CD14-positive monocyte (primary cell): Measurements from ENCODE around the gene TMEM135. TPM values are rescaled to one million over a fixed set of nuclear protein-coding genes. Genes with fewer than 3 reads are reported as not detected.

Experiments used
- DNase-seq, 3 donors: peaks; one replicate each; pipeline ENCODE4 v3.0.0-alpha.2; 2011 to 2022
- H2AFZ ChIP-seq: 2 replicates; pipeline ENCODE4 v1.6.0; 2012; ENCODE audit warnings: mild to moderate bottlenecking, low read depth, low read length, inconsistent platforms; ENCODE audit not compliant: insufficient read depth, poor library complexity, severe bottlenecking
- H3K27ac ChIP-seq, 2 donors: 1 replicate in 1 of 2; 2 replicates in 1 of 2; pipeline ENCODE4 v1.5.1; 2012 to 2013; ENCODE audit warnings: low read length in 2 of 2, control low read depth in 1 of 2, inconsistent platforms in 1 of 2, low read depth in 1 of 2, mild to moderate bottlenecking in 1 of 2
- H3K27me3 ChIP-seq, 2 donors: one replicate each; pipeline versions ENCODE4 v1.6.0 to v1.6.1; 2011 to 2013; ENCODE audit warnings: low read length in 2 of 2; ENCODE audit not compliant: control insufficient read depth in 2 of 2, insufficient read depth in 2 of 2
- H3K36me3 ChIP-seq, 2 donors: replicated peaks in 1 of 2; 1 replicate in 1 of 2; 2 replicates in 1 of 2; pipeline versions ENCODE4 v1.5.1 to v1.6.1; 2012 to 2013; ENCODE audit warnings: low read length in 2 of 2, control low read depth in 1 of 2, inconsistent platforms in 1 of 2, mild to moderate bottlenecking in 1 of 2; ENCODE audit not compliant: insufficient read depth in 2 of 2, control insufficient read depth in 1 of 2
- H3K4me1 ChIP-seq, 2 donors: 1 replicate in 1 of 2; 2 replicates in 1 of 2; pipeline versions ENCODE4 v1.5.1 to v1.6.1; 2012 to 2013; ENCODE audit warnings: low read length in 2 of 2, control low read depth in 1 of 2, inconsistent platforms in 1 of 2, mild to moderate bottlenecking in 1 of 2, moderate library complexity in 1 of 2; ENCODE audit not compliant: insufficient read depth in 2 of 2, control insufficient read depth in 1 of 2
- H3K4me2 ChIP-seq: replicated peaks from 2 replicates; pipeline ENCODE3; 2012; ENCODE audit warnings: low read length, moderate library complexity, mild to moderate bottlenecking; ENCODE audit not compliant: poor library complexity, severe bottlenecking; ENCODE audit errors: extremely low read depth
- H3K4me3 ChIP-seq, 3 experiments: fragments of 200-600 bp in 1 of 3; sonication (generic) in 1 of 3; replicated peaks in 1 of 3; 1 replicate in 2 of 3; 2 replicates in 1 of 3; pipeline ENCODE4 v1.5.1; 2011 to 2013; ENCODE audit warnings: low read length in 3 of 3, mild to moderate bottlenecking in 3 of 3, control low read depth in 2 of 3, low read depth in 2 of 3, inconsistent platforms in 1 of 3, moderate library complexity in 1 of 3
- H3K79me2 ChIP-seq: 2 replicates; pipeline ENCODE4 v1.6.0; 2012; ENCODE audit warnings: mild to moderate bottlenecking, control low read depth, inconsistent platforms, low read length, moderate library complexity; ENCODE audit not compliant: insufficient read depth
- H3K9ac ChIP-seq: 2 replicates; pipeline ENCODE4 v1.6.0; 2017; ENCODE audit warnings: low read length, mild to moderate bottlenecking; ENCODE audit not compliant: insufficient read depth, poor library complexity, severe bottlenecking
- H3K9me3 ChIP-seq, 2 donors: replicated peaks in 1 of 2; 1 replicate in 1 of 2; 2 replicates in 1 of 2; pipeline versions ENCODE4 v1.5.1 to v1.6.1; 2012 to 2013; ENCODE audit warnings: low read length in 2 of 2, control low read depth in 1 of 2; ENCODE audit not compliant: control insufficient read depth in 1 of 2, insufficient read depth in 1 of 2
- H4K20me1 ChIP-seq: 2 replicates; pipeline ENCODE4 v1.6.0; 2012; ENCODE audit warnings: mild to moderate bottlenecking, low read length, control low read depth, moderate library complexity; ENCODE audit not compliant: insufficient read depth
- H3K27ac Mint-ChIP-seq, 7 donors: one replicate each; pipeline ENCODE4 v1.8.0; 2020; ENCODE audit warnings: mild to moderate bottlenecking in 7 of 7, mixed read lengths in 7 of 7, moderate library complexity in 6 of 7, inconsistent platforms in 2 of 7
- H3K27me3 Mint-ChIP-seq, 3 donors: one replicate each; pipeline ENCODE4 v1.8.0; 2021 to 2022; ENCODE audit warnings: low read depth in 3 of 3, mild to moderate bottlenecking in 3 of 3, mixed read lengths in 3 of 3, moderate library complexity in 3 of 3, inconsistent platforms in 1 of 3
- H3K36me3 Mint-ChIP-seq, 2 donors: one replicate each; pipeline ENCODE4 v1.8.0; 2020; ENCODE audit warnings: mixed read lengths in 2 of 2, inconsistent platforms in 1 of 2, mild to moderate bottlenecking in 1 of 2
- H3K4me1 Mint-ChIP-seq: one replicate; pipeline ENCODE4 v1.8.0; 2020; ENCODE audit warnings: mild to moderate bottlenecking, mixed read lengths
- H3K4me3 Mint-ChIP-seq, 2 donors: one replicate each; pipeline ENCODE4 v1.8.0; 2020; ENCODE audit warnings: mild to moderate bottlenecking in 2 of 2, mixed read lengths in 2 of 2, moderate library complexity in 1 of 2
- H3K9me3 Mint-ChIP-seq, 7 donors: one replicate each; pipeline ENCODE4 v1.8.0; 2020 to 2022; ENCODE audit warnings: mixed read lengths in 7 of 7, mild to moderate bottlenecking in 6 of 7, moderate library complexity in 6 of 7, inconsistent platforms in 2 of 7
- CTCF ChIP-seq: fragments of 200-600 bp; IDR thresholded peaks from one replicate; pipeline ENCODE4 v1.8.0; 2022; ENCODE audit warnings: antibody characterized with exemption, mild to moderate bottlenecking
- WGBS: methylation state at CpG from one replicate; pipeline ENCODE4 v1.1.5; 2013; ENCODE audit warnings: missing lambda C conversion rate; ENCODE audit not compliant: insufficient coverage; 5-methylcytosine and 5-hydroxymethylcytosine counted together
- intact Hi-C, 2 donors: fragments of 100-400 bp; cut with micrococcal nuclease; formaldehyde crosslinking; loops; one replicate each; pipeline versions ENCODE4 v1.15.0 to v1.15.1; 2023
- polyA plus RNA-seq, 3 donors: library from polyadenylated mRNA; depleted of rRNA in 1 of 3; unstranded in 2 of 3; stranded (reverse) in 1 of 3; fragments of 300-500 nt in 2 of 3; fragments of >200 nt in 1 of 3; fragmentation: Illumina TruSeq in 2 of 3; gene quantifications; 1 replicate in 2 of 3; 2 replicates in 1 of 3; pipeline ENCODE4 v1.2.3, GENCODE V29; 2012 to 2021

The TMEM135 gene
- polyA plus RNA-seq, 3 donors = 2.7 to 8.4 (median 5.9) TPM

- Histone ChIP-seq H4K20me1 (no peaks in the 10 kb centered on the region), H3K36me3 (no peaks in the 10 kb centered on the region), H3K27me3 (no peaks in the 10 kb centered on the region), H3K9ac (no peak overlapping the region), H3K4me3 (no peak overlapping the region), H3K9me3 (no peaks in the 10 kb centered on the region), H2AFZ (no peak overlapping the region), H3K79me2 (no peaks in the 10 kb centered on the region), H3K27ac (no peak overlapping the region), H3K4me1 (no peaks in the 10 kb centered on the region), H3K4me2 (no peak overlapping the region)
- DNase-seq = no peak
- Mint-ChIP-seq H3K36me3 (no peaks in the 10 kb centered on the region), H3K4me3 (no peak overlapping the region), H3K27ac (no peak overlapping the region), H3K27me3 (peaks cover 0 to 2% (median 0%) of the 10 kb centered on the region in 3 donors), H3K9me3 (peaks cover 0 to 8% (median 0%) of the 10 kb centered on the region in 7 donors), H3K4me1 (no peaks in the 10 kb centered on the region)
- TF ChIP-seq CTCF = no peak
- WGBS = 83% methylated on average over 2 of the region's 3 CpGs
- intact Hi-C loops = no loop called here
Observed at GRCh38 chr11:87005569-87005921, 32.2 kb upstream of the TMEM135 start.

- no peaks in the 10 kb centered on the region for H3K4me1 ChIP-seq
- no peak overlapping the region for H3K9ac ChIP-seq
- no peaks in the 10 kb centered on the region for H3K79me2 ChIP-seq
- no peak overlapping the region for H3K27ac ChIP-seq
- no peak for DNase-seq
- no peak overlapping the region for H3K4me3 ChIP-seq
- no peak overlapping the region for H2AFZ ChIP-seq
- no peaks in the 10 kb centered on the region for H4K20me1 ChIP-seq
- Mint-ChIP-seq H3K27ac (no peak overlapping the region), H3K4me3 (no peak overlapping the region), H3K4me1 (no peaks in the 10 kb centered on the region), H3K9me3 (peaks cover 0 to 8% (median 0%) of the 10 kb centered on the region in 7 donors), H3K27me3 (peaks cover 0 to 2% (median 0%) of the 10 kb centered on the region in 3 donors), H3K36me3 (no peaks in the 10 kb centered on the region)
- no peak overlapping the region for H3K4me2 ChIP-seq
- H3K36me3 ChIP-seq = no peaks in the 10 kb centered on the region
- TF ChIP-seq CTCF = no peak
- intact Hi-C loops = no loop called here
- no peaks in the 10 kb centered on the region for H3K27me3 ChIP-seq
- no CpG with 5 or more reads among the region's 4 CpGs for WGBS
- no peaks in the 10 kb centered on the region for H3K9me3 ChIP-seq
Observed at GRCh38 chr11:87006035-87006434, 31.7 kb upstream of the TMEM135 start.
